Heart right ventricle (tissue), 16 donors: ENCODE measurements around the gene IFT172. TPM values are rescaled to one million over a fixed set of nuclear protein-coding genes. Genes with fewer than 3 reads are reported as not detected.

Source experiments
- ATAC-seq, 8 donors: fragments of 200-7000 bp; cut with Tn5 transposase; one replicate each; pipeline ENCODE4 v1.9.1; 2020; ENCODE audit warnings: mild to moderate bottlenecking in 8 of 8, moderate library complexity in 8 of 8, moderate number of reproducible peaks in 1 of 8
- DNase-seq, 2 donors: peaks; one replicate each; pipeline ENCODE4 v3.0.0-alpha.2; 2020
- H3K27ac ChIP-seq, 10 donors: fragments of 200-600 bp; sonication (generic) in 2 of 10; one replicate each; pipeline versions ENCODE4 v1.5.0 to v1.8.0; 2020 to 2022; ENCODE audit warnings: mild to moderate bottlenecking in 3 of 10
- H3K27me3 ChIP-seq, 7 donors: fragments of 200-600 bp; one replicate each; pipeline ENCODE4 v1.8.0; 2021 to 2022; ENCODE audit warnings: mild to moderate bottlenecking in 2 of 7
- H3K36me3 ChIP-seq, 9 donors: fragments of 200-600 bp; sonication (generic) in 1 of 9; one replicate each; pipeline versions ENCODE4 v1.5.0 to v1.8.0; 2020 to 2022; ENCODE audit warnings: mild to moderate bottlenecking in 2 of 9
- H3K4me1 ChIP-seq, 9 donors: fragments of 200-600 bp; sonication (generic) in 1 of 9; one replicate each; pipeline versions ENCODE4 v1.5.0 to v1.8.0; 2020 to 2022; ENCODE audit warnings: mild to moderate bottlenecking in 4 of 9
- H3K4me3 ChIP-seq, 10 donors: fragments of 200-600 bp; sonication (generic) in 2 of 10; one replicate each; pipeline versions ENCODE4 v1.5.0 to v1.8.0; 2020 to 2022; ENCODE audit warnings: mild to moderate bottlenecking in 7 of 10, moderate library complexity in 2 of 10
- H3K9me3 ChIP-seq, 11 donors: fragments of 200-600 bp in 10 of 11; sonication (generic) in 2 of 11; one replicate each; pipeline versions ENCODE4 v1.5.0 to v1.8.0; 2013 to 2022; ENCODE audit warnings: mild to moderate bottlenecking in 2 of 11, control low read depth in 1 of 11, moderate library complexity in 1 of 11
- CTCF ChIP-seq, 9 donors: fragments of 200-600 bp; sonication (generic) in 2 of 9; IDR thresholded peaks; one replicate each; pipeline versions ENCODE4 v1.5.0 to v1.8.0; 2021 to 2022; ENCODE audit warnings: antibody characterized with exemption in 9 of 9, mild to moderate bottlenecking in 5 of 9, moderate library complexity in 1 of 9
- WGBS, 2 donors: extraction: QIAGEN DNeasy Blood & Tissue Kit; methylation state at CpG; one replicate each; pipeline ENCODE4 v1.1.7; 2013; ENCODE audit warnings: inconsistent platforms in 1 of 2; 5-methylcytosine and 5-hydroxymethylcytosine counted together
- intact Hi-C, 10 donors: fragments of 100-400 bp; cut with DNase I; formaldehyde crosslinking; loops; one replicate each; pipeline versions ENCODE4 v1.11.1 to v1.14.2; 2022
- polyA plus RNA-seq, 2 donors: library from polyadenylated mRNA; stranded (reverse); fragments of 200-250 nt; gene quantifications; one replicate each; pipeline ENCODE4 v1.2.3, GENCODE V29; 2013
- total RNA-seq, 10 donors: library from RNA; stranded (reverse); fragmentation: NEBNext Ultra II Directional in 3 of 10; extraction: Animal tissue kit (Norgen Biotek cat#: 25700) in 3 of 10; gene quantifications; one replicate each; pipeline versions ENCODE4 v1.2.1 to v1.2.4, GENCODE V29; 2021 to 2023
- donor health status: Arrhythmogenic right ventricular cardiomyopathy.
- donor health status: ischemic (EF 13 %, LVEDD 7.1; RV severe dilation, severe dysfunction).
- donor health status: healthy with polysubstance abuse.
- donor health status: DM: no; HTN: yes; CAD: no.
- donor health status: DM: no; HTN: no; CAD: no.
- donor health status: ischemic (EF 25% LVEDD 6.9; RV normal size, moderate dysfunction).
- donor health status: ischemic (EF 25% LVEDD 5.7; RV mildly dilated, moderate dysfunction).
- donor health status: healthy.
- donor health status: DM: yes; HTN: yes; CAD: no.
- donor health status: Ischemic cardiomyopathy.
- donor health status: ischemic (EF 35%, LVEDD 5.7; RV mildly dilated, moderate dysfunction).
- donor health status: nonischemic (EF 11% LVEDD 7.7; RV severe dilation, severe dysfunction).
- donor health status: DM: yes; HTN: yes; CAD: no.
- donor health status: PGD.
- donor health status: ischemic (EF 29% LVEDD 5.4; RV normal size, mild dysfunction).
- donor health status: nonischemic (EF 23%, LVEDD 6.1; RV moderate dilation, normal function).

IFT172 gene
- total and polyA plus RNA-seq, 12 donors = 11.1 to 65.7 (median 16.1) TPM

DNA sequence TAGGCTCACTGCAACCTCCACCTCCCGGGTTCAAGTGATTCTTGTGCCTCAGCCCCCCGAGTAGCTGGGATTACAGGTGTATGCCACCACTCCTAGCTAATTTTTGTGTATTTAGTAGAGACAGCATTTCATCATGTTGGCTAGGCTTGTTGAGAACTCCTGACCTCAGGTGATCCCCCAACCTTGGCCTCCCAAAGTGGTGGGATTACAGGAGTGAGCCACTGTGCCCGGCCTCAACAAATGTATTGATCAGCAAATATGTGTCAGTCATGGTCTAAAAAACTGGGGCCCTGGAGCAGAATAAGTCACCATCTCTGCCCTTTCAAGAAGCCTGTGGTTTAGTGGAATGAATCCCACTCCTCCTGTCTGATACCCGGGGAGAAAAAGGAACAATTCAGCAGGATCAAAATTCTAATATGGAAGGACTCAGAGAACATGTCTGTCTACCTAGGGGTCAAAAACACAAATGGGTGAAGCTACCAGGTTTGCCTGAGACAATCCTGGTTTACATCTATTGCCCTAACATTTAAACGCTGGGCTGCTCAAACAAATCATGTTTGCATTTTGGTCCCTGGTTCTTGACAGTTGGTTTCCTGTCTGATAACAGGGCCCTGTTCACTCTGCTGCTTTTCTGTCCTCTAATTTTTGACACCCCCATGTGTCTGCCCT, 28.7 kb upstream of the IFT172 start:
- intact Hi-C loops = no loop called here
- no peaks in the 10 kb centered on the region for H3K36me3 ChIP-seq
- H3K4me3 ChIP-seq = no peak overlapping the region
- no peaks in the 10 kb centered on the region for H3K9me3 ChIP-seq
- H3K4me1 ChIP-seq = no peaks in the 10 kb centered on the region
- TF ChIP-seq CTCF (IDR thresholded peaks at IDR 0.05) = no peak
- H3K27ac ChIP-seq = no peak overlapping the region
- H3K27me3 ChIP-seq = peaks cover 0 to 29% (median 9%) of the 10 kb centered on the region in 7 donors
- DNase-seq = no peak
- 73 to 75% methylated on average over 5 of the region's 5 CpGs for WGBS, 2 donors
- ATAC-seq = no peak

- WGBS, 2 donors = 54 to 58% methylated on average over 6 of the region's 6 CpGs
- Histone ChIP-seq H3K4me1 (no peaks in the 10 kb centered on the region), H3K9me3 (no peaks in the 10 kb centered on the region), H3K27me3 (peaks cover 0 to 15% (median 0%) of the 10 kb centered on the region in 7 donors), H3K27ac (no peak overlapping the region), H3K36me3 (no peaks in the 10 kb centered on the region), H3K4me3 (no peak overlapping the region)
- ATAC-seq = no peak
- no peak for TF ChIP-seq CTCF (IDR thresholded peaks at IDR 0.05)
- intact Hi-C loops = no loop called here
- no peak for DNase-seq
These were observed 19.8 kb upstream of the IFT172 start for GRCh38 chr2:27509326-27509725.

GRCh38 chr2:27507293-27507692, 17.8 kb upstream of the IFT172 start:
- intact Hi-C loops = no loop called here
- Histone ChIP-seq H3K4me1 (no peaks in the 10 kb centered on the region), H3K4me3 (no peak overlapping the region), H3K27ac (no peak overlapping the region), H3K9me3 (no peaks in the 10 kb centered on the region), H3K27me3 (peaks cover 0 to 10% (median 0%) of the 10 kb centered on the region in 7 donors), H3K36me3 (no peaks in the 10 kb centered on the region)
- ATAC-seq (no peak), DNase-seq (no peak)
- WGBS, 2 donors = 69 to 72% methylated on average over 4 of the region's 4 CpGs
- TF ChIP-seq CTCF (IDR thresholded peaks at IDR 0.05) = no peak

DNA sequence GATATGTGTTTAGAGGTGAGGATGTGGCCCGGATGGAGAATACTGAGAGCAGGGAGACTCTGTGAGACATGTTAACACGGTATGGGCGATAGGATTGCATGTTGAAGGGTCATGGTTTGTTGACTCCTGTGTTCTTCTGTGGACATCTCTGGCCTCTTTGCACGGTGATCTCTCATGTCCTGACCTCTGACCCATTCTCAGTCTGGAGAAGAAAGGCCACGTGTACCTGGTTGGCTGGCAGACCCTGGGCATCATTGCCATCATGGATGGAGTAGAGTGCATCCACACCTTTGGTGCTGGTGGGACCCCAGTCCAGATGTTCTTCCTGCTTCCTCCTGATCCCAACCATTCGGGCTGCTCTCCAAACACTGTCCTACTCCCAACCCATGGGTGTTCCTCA, 17.0 kb upstream of the IFT172 start:
- peaks cover 0 to 10% (median 0%) of the 10 kb centered on the region in 7 donors for H3K27me3 ChIP-seq
- no peaks in the 10 kb centered on the region for H3K9me3 ChIP-seq
- no peak for ATAC-seq
- no peaks in the 10 kb centered on the region for H3K4me1 ChIP-seq
- intact Hi-C loops = no loop called here
- no peaks in the 10 kb centered on the region for H3K36me3 ChIP-seq
- DNase-seq = no peak
- no peak for TF ChIP-seq CTCF (IDR thresholded peaks at IDR 0.05)
- H3K27ac ChIP-seq = no peak overlapping the region
- WGBS, 2 donors = 84 to 87% methylated on average over 6 of the region's 6 CpGs
- H3K4me3 ChIP-seq = no peak overlapping the region
